Hepatocyte (in vitro differentiated cells): ENCODE measurements around the gene LATS2.

ENCODE experiments used
- CTCF ChIP-seq: fragments of 200-600 bp; sonication (generic); IDR thresholded peaks from 2 replicates; pipeline ENCODE4 v1.5.1; 2016; ENCODE audit warnings: antibody characterized with exemption, mild to moderate bottlenecking; ENCODE audit not compliant: poor library complexity
- EZH2 ChIP-seq: fragments of 200-600 bp; sonication (generic); IDR thresholded peaks from 2 replicates; pipeline ENCODE4 v1.6.1; 2016; ENCODE audit warnings: antibody characterized with exemption, mild to moderate bottlenecking, borderline replicate concordance
- EZH2phosphoT487 ChIP-seq: fragments of 200-600 bp; sonication (generic); IDR thresholded peaks from one replicate; pipeline ENCODE4 v1.6.1; 2018; ENCODE audit warnings: antibody characterized with exemption, mild to moderate bottlenecking, low read depth, moderate library complexity; ENCODE audit not compliant: unreplicated experiment, severe bottlenecking

GRCh38 chr13:21011378-21011777, 50.0 kb downstream of the LATS2 start:
- TF ChIP-seq EZH2 (no peak), CTCF (no peak), EZH2phosphoT487 (no peak)
